Tibial artery (tissue), 4 donors: ENCODE data around the gene OLFML2B.

Source experiments
- DNase-seq, 2 donors: peaks; one replicate each; pipeline ENCODE4 v3.0.0-alpha.2; 2019
- H3K27ac ChIP-seq, 2 donors: fragments of 200-600 bp; sonication (generic) in 1 of 2; 1 replicate in 1 of 2; 2 replicates in 1 of 2; pipeline ENCODE4 v1.5.1; 2018 to 2019; ENCODE audit warnings: mild to moderate bottlenecking in 1 of 2
- H3K27me3 ChIP-seq, 2 donors: fragments of 200-600 bp; sonication (generic) in 1 of 2; one replicate each; pipeline versions ENCODE4 v1.5.1 to v1.6.0; 2016 to 2019
- H3K36me3 ChIP-seq, 3 donors: fragments of 200-600 bp; sonication (generic) in 2 of 3; one replicate each; pipeline ENCODE4 v1.5.1; 2016 to 2019; ENCODE audit warnings: mild to moderate bottlenecking in 2 of 3
- H3K4me1 ChIP-seq, 4 donors: fragments of 200-600 bp; sonication (generic) in 2 of 4; 1 replicate in 3 of 4; 2 replicates in 1 of 4; pipeline ENCODE4 v1.5.1; 2016 to 2019
- H3K4me3 ChIP-seq, 2 donors: fragments of 200-600 bp; sonication (generic) in 1 of 2; 1 replicate in 1 of 2; 2 replicates in 1 of 2; pipeline ENCODE4 v1.5.1; 2018 to 2019; ENCODE audit warnings: mild to moderate bottlenecking in 2 of 2
- H3K9me3 ChIP-seq, 3 donors: fragments of 200-600 bp; sonication (generic) in 1 of 3; one replicate each; pipeline ENCODE4 v1.5.1; 2016 to 2019
- CTCF ChIP-seq, 2 experiments: fragments of 200-600 bp in 1 of 2; fragments of 450-650 bp in 1 of 2; IDR thresholded peaks; one replicate each; pipeline ENCODE4 v1.5.1; 2017 to 2019; ENCODE audit warnings: antibody characterized with exemption in 2 of 2, mild to moderate bottlenecking in 1 of 2, moderate library complexity in 1 of 2
- intact Hi-C: fragments of 100-400 bp; cut with DNase I; formaldehyde crosslinking; loops from one replicate; pipeline ENCODE4 v1.15.0; 2023; ENCODE audit warnings: low total_unique reads

Gene OLFML2B

GRCh38 chr1:161970633-161971032, 53.0 kb downstream of the OLFML2B start:
- no peak for DNase-seq
- no peaks in the 10 kb centered on the region for H3K9me3 ChIP-seq
- H3K27ac ChIP-seq: peak overlapping the region in 1 of 2 donors; percentile 33
- TF ChIP-seq CTCF (IDR thresholded peaks at IDR 0.05): no peak
- no peak overlapping the region for H3K4me3 ChIP-seq
- H3K36me3 ChIP-seq: no peaks in the 10 kb centered on the region
- peaks cover 0 to 46% (median 28%) of the 10 kb centered on the region in 4 donors for H3K4me1 ChIP-seq
- intact Hi-C loops: no loop called here
- H3K27me3 ChIP-seq: no peaks in the 10 kb centered on the region

GRCh38 chr1:161970036-161970435, 53.6 kb downstream of the OLFML2B start:
- H3K36me3 ChIP-seq: no peaks in the 10 kb centered on the region
- DNase-seq: no peak
- peak overlapping the region in 1 of 2 donors; percentile 33 for H3K27ac ChIP-seq
- H3K27me3 ChIP-seq: no peaks in the 10 kb centered on the region
- peaks cover 0 to 45% (median 28%) of the 10 kb centered on the region in 4 donors for H3K4me1 ChIP-seq
- intact Hi-C loops: no loop called here
- TF ChIP-seq CTCF (IDR thresholded peaks at IDR 0.05): no peak
- no peak overlapping the region for H3K4me3 ChIP-seq
- H3K9me3 ChIP-seq: no peaks in the 10 kb centered on the region

GRCh38 chr1:161966067-161966466, 57.6 kb downstream of the OLFML2B start:
- no peak for TF ChIP-seq CTCF (IDR thresholded peaks at IDR 0.05)
- H3K36me3 ChIP-seq: no peaks in the 10 kb centered on the region
- intact Hi-C loops: loop anchor here (5.0 kb wide), 1 partner anchor 41 kb away; no protein-coding TSS in a partner anchor
- no peaks in the 10 kb centered on the region for H3K27me3 ChIP-seq
- H3K27ac ChIP-seq: no peak overlapping the region
- H3K4me1 ChIP-seq: peaks cover 0 to 45% (median 25%) of the 10 kb centered on the region in 4 donors
- no peaks in the 10 kb centered on the region for H3K9me3 ChIP-seq
- no peak for DNase-seq
- H3K4me3 ChIP-seq: no peak overlapping the region

- peak overlapping the region; percentile 55 to 65 for H3K27ac ChIP-seq
- TF ChIP-seq CTCF (IDR thresholded peaks at IDR 0.05): no peak
- H3K36me3 ChIP-seq: peaks cover 5 to 11% (median 9%) of the 10 kb centered on the region in 3 donors
- intact Hi-C loops: no loop called here
- no peak for DNase-seq
- no peaks in the 10 kb centered on the region for H3K27me3 ChIP-seq
- peaks cover 0 to 34% (median 16%) of the 10 kb centered on the region in 4 donors for H3K4me1 ChIP-seq
- H3K9me3 ChIP-seq: no peaks in the 10 kb centered on the region
- H3K4me3 ChIP-seq: peak overlapping the region; percentile 43 to 46
Observed at GRCh38 chr1:161962091-161962887, 61.4 kb downstream of the OLFML2B start.

- DNase-seq: no peak
- Histone ChIP-seq H3K36me3 (peaks cover 5 to 11% (median 9%) of the 10 kb centered on the region in 3 donors), H3K9me3 (no peaks in the 10 kb centered on the region), H3K27ac (no peak overlapping the region), H3K4me3 (no peak overlapping the region), H3K4me1 (peaks cover 0 to 47% (median 17%) of the 10 kb centered on the region in 4 donors), H3K27me3 (no peaks in the 10 kb centered on the region)
- intact Hi-C loops: loop anchor here (10.0 kb wide), 1 partner anchor 54 kb away; no protein-coding TSS in a partner anchor
- no peak for TF ChIP-seq CTCF (IDR thresholded peaks at IDR 0.05)
Observed at GRCh38 chr1:161958425-161958824, 65.2 kb downstream of the OLFML2B start.
